Liver (tissue), 9 donors: ENCODE measurements around the gene MED12L. TPM values are rescaled to one million over a fixed set of nuclear protein-coding genes. Genes with fewer than 3 reads are reported as not detected.

ENCODE experiments used
- DNase-seq: peaks from one replicate; pipeline ENCODE4 v3.0.0-alpha.2; 2017; ENCODE audit warnings: low spot score
- H3K27ac ChIP-seq, 2 donors: one replicate each; pipeline ENCODE4 v1.7.0; 2013; ENCODE audit warnings: inconsistent platforms in 2 of 2, low read length in 2 of 2, control low read depth in 1 of 2, low read depth in 1 of 2, mild to moderate bottlenecking in 1 of 2
- H3K27me3 ChIP-seq, 4 donors: one replicate each; pipeline versions ENCODE4 v1.6.1 to v1.7.0; 2013; ENCODE audit warnings: low read length in 3 of 4, inconsistent platforms in 1 of 4, mild to moderate bottlenecking in 1 of 4, moderate library complexity in 1 of 4; ENCODE audit not compliant: control insufficient read depth in 4 of 4, insufficient read depth in 4 of 4
- H3K36me3 ChIP-seq, 4 donors: one replicate each; pipeline versions ENCODE4 v1.6.1 to v1.7.0; 2013; ENCODE audit warnings: low read length in 3 of 4, mild to moderate bottlenecking in 3 of 4, low read depth in 1 of 4, moderate library complexity in 1 of 4; ENCODE audit not compliant: control insufficient read depth in 4 of 4, insufficient read depth in 3 of 4
- H3K4me1 ChIP-seq, 4 donors: one replicate each; pipeline versions ENCODE4 v1.6.1 to v1.7.0; 2013; ENCODE audit warnings: low read length in 3 of 4, mild to moderate bottlenecking in 3 of 4, moderate library complexity in 1 of 4; ENCODE audit not compliant: control insufficient read depth in 4 of 4, insufficient read depth in 4 of 4
- H3K4me3 ChIP-seq, 3 donors: one replicate each; pipeline versions ENCODE4 v1.6.1 to v1.7.0; 2013; ENCODE audit warnings: low read length in 3 of 3, control low read depth in 1 of 3, low read depth in 1 of 3, mild to moderate bottlenecking in 1 of 3
- H3K9ac ChIP-seq, 2 donors: one replicate each; pipeline ENCODE4 v1.7.0; 2013; ENCODE audit warnings: low read length in 2 of 2, mild to moderate bottlenecking in 2 of 2, moderate library complexity in 2 of 2, control low read depth in 1 of 2, low read depth in 1 of 2
- H3K9me3 ChIP-seq, 4 donors: one replicate each; pipeline versions ENCODE4 v1.6.1 to v1.7.0; 2013; ENCODE audit warnings: low read length in 3 of 4; ENCODE audit not compliant: control insufficient read depth in 4 of 4
- ATF3 ChIP-seq: IDR thresholded peaks from 2 replicates; pipeline ENCODE4 v1.6.1; 2016; ENCODE audit warnings: antibody characterized with exemption
- CTCF ChIP-seq: fragments of 150-350 bp; IDR thresholded peaks from 2 replicates; pipeline ENCODE4 v1.5.1; 2017; ENCODE audit warnings: improper control_type of control experiment, low read depth, low read length; ENCODE audit not compliant: missing input control
- EGR1 ChIP-seq, 2 donors: IDR thresholded peaks; 2 replicates each; pipeline ENCODE4 v1.6.1; 2016 to 2018; ENCODE audit warnings: antibody characterized with exemption in 2 of 2, low read depth in 2 of 2
- FOXA1 ChIP-seq: IDR thresholded peaks from 2 replicates; pipeline ENCODE4 v1.6.1; 2016; ENCODE audit warnings: antibody characterized with exemption
- FOXA2 ChIP-seq: IDR thresholded peaks from 2 replicates; pipeline ENCODE4 v1.6.1; 2016; ENCODE audit warnings: antibody characterized with exemption
- HNF4A ChIP-seq, 2 donors: conservative IDR thresholded peaks; 2 replicates each; pipeline ENCODE4 v1.6.1; 2016; ENCODE audit warnings: antibody characterized with exemption in 2 of 2, mild to moderate bottlenecking in 2 of 2
- HNF4G ChIP-seq: IDR thresholded peaks from 2 replicates; pipeline ENCODE4 v1.6.1; 2016; ENCODE audit warnings: antibody characterized with exemption
- JUND ChIP-seq, 2 donors: IDR thresholded peaks; 2 replicates each; pipeline ENCODE4 v1.6.1; 2016; ENCODE audit warnings: antibody characterized with exemption in 2 of 2
- MAX ChIP-seq: IDR thresholded peaks from 2 replicates; pipeline ENCODE4 v1.6.1; 2016; ENCODE audit warnings: antibody characterized with exemption
- NR2F2 ChIP-seq: IDR thresholded peaks from 2 replicates; pipeline ENCODE4 v1.6.1; 2016; ENCODE audit warnings: antibody characterized with exemption
- RAD21 ChIP-seq, 2 donors: IDR thresholded peaks; 2 replicates each; pipeline ENCODE4 v1.6.1; 2016; ENCODE audit warnings: antibody characterized with exemption in 2 of 2, mild to moderate bottlenecking in 2 of 2
- REST ChIP-seq: IDR thresholded peaks from 2 replicates; pipeline ENCODE4 v1.6.1; 2016; ENCODE audit warnings: antibody characterized with exemption, mild to moderate bottlenecking
- RXRA ChIP-seq, 2 donors: IDR thresholded peaks; 2 replicates each; pipeline ENCODE4 v1.6.1; 2017 to 2018; ENCODE audit warnings: antibody characterized with exemption in 2 of 2, mild to moderate bottlenecking in 1 of 2
- SP1 ChIP-seq: IDR thresholded peaks from 2 replicates; pipeline ENCODE4 v1.6.1; 2018; ENCODE audit warnings: antibody characterized with exemption, mild to moderate bottlenecking
- TAF1 ChIP-seq: conservative IDR thresholded peaks from 2 replicates; pipeline ENCODE4 v1.6.1; 2016; ENCODE audit warnings: antibody characterized with exemption, mild to moderate bottlenecking
- YY1 ChIP-seq: IDR thresholded peaks from 2 replicates; pipeline ENCODE4 v1.6.1; 2016; ENCODE audit warnings: antibody characterized with exemption, mild to moderate bottlenecking
- ZBTB33 ChIP-seq: IDR thresholded peaks from 2 replicates; pipeline ENCODE4 v1.6.1; 2016; ENCODE audit warnings: antibody characterized with exemption
- WGBS: extraction: QIAGEN DNeasy Blood & Tissue Kit; methylation state at CpG from one replicate; pipeline ENCODE4 v1.1.7; 2013; 5-methylcytosine and 5-hydroxymethylcytosine counted together
- polyA plus RNA-seq, 2 donors: library from polyadenylated mRNA; stranded (reverse) in 1 of 2; unstranded in 1 of 2; fragments of 200-250 nt in 1 of 2; fragments of >200 nt in 1 of 2; fragmentation: Nextera tagmentation in 1 of 2; extraction: Ambion mirVana in 1 of 2; gene quantifications; one replicate each; pipeline versions ENCODE4 v1.2.1 to v1.2.3, GENCODE V29; 2013 to 2015
- total RNA-seq, 2 donors: library from RNA; depleted of rRNA; stranded (reverse); fragments of >200 nt; gene quantifications; one replicate each; pipeline ENCODE4 v1.2.3, GENCODE V29; 2014
- donor health status: healthy.
- donor health status: healthy.
- donor health status: healthy.
- donor health status: healthy.
- donor health status: healthy.

The MED12L gene
- total and polyA plus RNA-seq, 4 donors: 0.02 to 2.1 (median 0.49) TPM

- DNase-seq: no peak
- Histone ChIP-seq H3K9me3 (no peaks in the 10 kb centered on the region), H3K27ac (no peak overlapping the region), H3K36me3 (no peaks in the 10 kb centered on the region), H3K4me1 (no peaks in the 10 kb centered on the region), H3K27me3 (peaks cover 0 to 3% (median 0%) of the 10 kb centered on the region in 4 donors), H3K9ac (no peak overlapping the region), H3K4me3 (no peak overlapping the region)
- 60% methylated on average over 2 of the region's 2 CpGs for WGBS
- no peak for TF ChIP-seq NR2F2
- no peak for TF ChIP-seq CTCF
- TF ChIP-seq HNF4A (conservative IDR thresholded peaks at IDR 0.05): no peak
- TF ChIP-seq ATF3: no peak
- TF ChIP-seq SP1: no peak
- no peak for TF ChIP-seq JUND (IDR thresholded peaks at IDR 0.05)
- TF ChIP-seq TAF1: no peak
- TF ChIP-seq ZBTB33: no peak
- no peak for TF ChIP-seq FOXA1
- TF ChIP-seq YY1: no peak
- TF ChIP-seq RXRA (IDR thresholded peaks at IDR 0.05): no peak
- TF ChIP-seq FOXA2: no peak
Measured at GRCh38 chr3:151096716-151097115, 11.3 kb downstream of the MED12L start.

- H3K9me3 ChIP-seq: no peaks in the 10 kb centered on the region
- H3K4me3 ChIP-seq: no peak overlapping the region
- no peak for DNase-seq
- H3K4me1 ChIP-seq: no peaks in the 10 kb centered on the region
- TF ChIP-seq RXRA (IDR thresholded peaks at IDR 0.05) (no peak), MAX (no peak), HNF4G (no peak), ZBTB33 (no peak), JUND (IDR thresholded peaks at IDR 0.05) (no peak), REST (no peak), SP1 (no peak), RAD21 (IDR thresholded peaks at IDR 0.05) (no peak), HNF4A (conservative IDR thresholded peaks at IDR 0.05) (no peak), EGR1 (IDR thresholded peaks at IDR 0.05; ENCODE audit: low read depth in 2 of 2) (no peak), YY1 (no peak), CTCF (no peak)
- 76% methylated on average over 1 of the region's 1 CpG for WGBS
- H3K27ac ChIP-seq: no peak overlapping the region
- H3K36me3 ChIP-seq: no peaks in the 10 kb centered on the region
- peaks cover 0 to 3% (median 0%) of the 10 kb centered on the region in 4 donors for H3K27me3 ChIP-seq
- no peak overlapping the region for H3K9ac ChIP-seq
Measured at GRCh38 chr3:151100076-151100475, 14.6 kb downstream of the MED12L start.
